MG63 (cell line): ENCODE results near the gene PDE6A. TPM values are rescaled to one million over a fixed set of nuclear protein-coding genes. Genes with fewer than 3 reads are reported as not detected.

Experiments used
- DNase-seq: peaks from one replicate; pipeline ENCODE4 v3.0.0-alpha.2; 2020
- H3K27me3 ChIP-seq: fragments of 250-450 bp; sonication (Bioruptor Pico); 2 replicates; pipeline ENCODE4 v1.5.1; 2020; ENCODE audit warnings: mild to moderate bottlenecking, moderate library complexity
- H3K36me3 ChIP-seq: fragments of 250-450 bp; sonication (Bioruptor Pico); 2 replicates; pipeline ENCODE4 v1.5.1; 2020; ENCODE audit warnings: mild to moderate bottlenecking, moderate library complexity
- H3K4me3 ChIP-seq: fragments of 250-450 bp; sonication (Bioruptor Pico); 2 replicates; pipeline ENCODE4 v1.5.1; 2020; ENCODE audit warnings: mild to moderate bottlenecking, moderate library complexity
- H3K9me3 ChIP-seq: fragments of 250-450 bp; sonication (Bioruptor Pico); 2 replicates; pipeline ENCODE4 v1.5.1; 2020; ENCODE audit warnings: mild to moderate bottlenecking, moderate library complexity
- total RNA-seq: library from RNA; depleted of rRNA; stranded (reverse); fragments of >200 nt; shearing (Covaris generic); gene quantifications from 2 replicates; pipeline ENCODE4 v1.2.3, GENCODE V29; 2014; ENCODE audit warnings: low replicate concordance

PDE6A gene
- total RNA-seq, 1 experiment from 2014 or later: not detected

GRCh38 chr5:149828161-149829011, 116.2 kb downstream of the PDE6A start:
- DNase-seq: peak; percentile 65
- Histone ChIP-seq H3K36me3 (no peaks in the 10 kb centered on the region), H3K4me3 (no peak overlapping the region), H3K27me3 (no peaks in the 10 kb centered on the region), H3K9me3 (no peaks in the 10 kb centered on the region)

- Histone ChIP-seq H3K4me3 (no peak overlapping the region), H3K27me3 (no peaks in the 10 kb centered on the region), H3K9me3 (no peaks in the 10 kb centered on the region), H3K36me3 (no peaks in the 10 kb centered on the region)
- DNase-seq: no peak
Observed at GRCh38 chr5:149827546-149827945, 117.0 kb downstream of the PDE6A start.

- H3K4me3 ChIP-seq: no peak overlapping the region
- H3K9me3 ChIP-seq: no peaks in the 10 kb centered on the region
- DNase-seq: no peak
- no peaks in the 10 kb centered on the region for H3K36me3 ChIP-seq
- H3K27me3 ChIP-seq: no peaks in the 10 kb centered on the region
Observed at GRCh38 chr5:149827086-149827485, 117.5 kb downstream of the PDE6A start.

GRCh38 chr5:149826574-149826973, 118.0 kb downstream of the PDE6A start:
- no peak for DNase-seq
- no peaks in the 10 kb centered on the region for H3K9me3 ChIP-seq
- no peak overlapping the region for H3K4me3 ChIP-seq
- H3K27me3 ChIP-seq: no peaks in the 10 kb centered on the region
- no peaks in the 10 kb centered on the region for H3K36me3 ChIP-seq

GRCh38 chr5:149824846-149825245, 119.7 kb downstream of the PDE6A start:
- Histone ChIP-seq H3K36me3 (no peaks in the 10 kb centered on the region), H3K9me3 (no peaks in the 10 kb centered on the region), H3K4me3 (no peak overlapping the region), H3K27me3 (no peaks in the 10 kb centered on the region)
- DNase-seq: no peak

- DNase-seq: no peak
- Histone ChIP-seq H3K9me3 (no peaks in the 10 kb centered on the region), H3K27me3 (no peaks in the 10 kb centered on the region), H3K36me3 (no peaks in the 10 kb centered on the region), H3K4me3 (no peak overlapping the region)
Observed at GRCh38 chr5:149824120-149824519, 120.5 kb downstream of the PDE6A start.

- Histone ChIP-seq H3K27me3 (no peaks in the 10 kb centered on the region), H3K36me3 (no peaks in the 10 kb centered on the region), H3K9me3 (no peaks in the 10 kb centered on the region), H3K4me3 (no peak overlapping the region)
- DNase-seq: no peak
Observed at GRCh38 chr5:149823375-149823774, 121.2 kb downstream of the PDE6A start.

GRCh38 chr5:149822301-149822700, 122.3 kb downstream of the PDE6A start:
- Histone ChIP-seq H3K27me3 (no peaks in the 10 kb centered on the region), H3K9me3 (no peaks in the 10 kb centered on the region), H3K4me3 (no peak overlapping the region)

GRCh38 chr5:149820536-149821510, 123.8 kb downstream of the PDE6A start:
- H3K9me3 ChIP-seq: no peaks in the 10 kb centered on the region
- no peaks in the 10 kb centered on the region for H3K36me3 ChIP-seq
- no peak for DNase-seq
- no peaks in the 10 kb centered on the region for H3K27me3 ChIP-seq
- H3K4me3 ChIP-seq: no peak overlapping the region

More at GRCh38 chr5:149822301-149822700, 122.3 kb downstream of the PDE6A start:
- DNase-seq: no peak
- no peaks in the 10 kb centered on the region for H3K36me3 ChIP-seq

- H3K9me3 ChIP-seq: no peaks in the 10 kb centered on the region
- H3K36me3 ChIP-seq: no peaks in the 10 kb centered on the region
- no peak for DNase-seq
- H3K27me3 ChIP-seq: no peaks in the 10 kb centered on the region
- no peak overlapping the region for H3K4me3 ChIP-seq
Observed at GRCh38 chr5:149820012-149820411, 124.6 kb downstream of the PDE6A start.

GRCh38 chr5:149818116-149818515, 126.5 kb downstream of the PDE6A start:
- no peak for DNase-seq
- H3K4me3 ChIP-seq: no peak overlapping the region
- H3K9me3 ChIP-seq: no peaks in the 10 kb centered on the region
- H3K27me3 ChIP-seq: no peaks in the 10 kb centered on the region
- no peaks in the 10 kb centered on the region for H3K36me3 ChIP-seq

- DNase-seq: no peak
- Histone ChIP-seq H3K27me3 (no peaks in the 10 kb centered on the region), H3K4me3 (no peak overlapping the region), H3K36me3 (no peaks in the 10 kb centered on the region), H3K9me3 (no peaks in the 10 kb centered on the region)
Observed at GRCh38 chr5:149817539-149818060, 127.0 kb downstream of the PDE6A start.

GRCh38 chr5:149816661-149817060, 127.9 kb downstream of the PDE6A start:
- no peak for DNase-seq
- no peaks in the 10 kb centered on the region for H3K27me3 ChIP-seq
- H3K4me3 ChIP-seq: no peak overlapping the region
- H3K9me3 ChIP-seq: no peaks in the 10 kb centered on the region
- no peaks in the 10 kb centered on the region for H3K36me3 ChIP-seq

GRCh38 chr5:149811453-149811852, 133.1 kb downstream of the PDE6A start:
- Histone ChIP-seq H3K9me3 (no peaks in the 10 kb centered on the region), H3K4me3 (no peak overlapping the region), H3K36me3 (no peaks in the 10 kb centered on the region), H3K27me3 (no peaks in the 10 kb centered on the region)
- no peak for DNase-seq

GRCh38 chr5:149810856-149811255, 133.7 kb downstream of the PDE6A start:
- Histone ChIP-seq H3K4me3 (no peak overlapping the region), H3K27me3 (no peaks in the 10 kb centered on the region), H3K36me3 (no peaks in the 10 kb centered on the region), H3K9me3 (no peaks in the 10 kb centered on the region)
- DNase-seq: no peak

GRCh38 chr5:149809931-149810691, 134.5 kb downstream of the PDE6A start:
- no peaks in the 10 kb centered on the region for H3K9me3 ChIP-seq
- no peak overlapping the region for H3K4me3 ChIP-seq
- no peaks in the 10 kb centered on the region for H3K27me3 ChIP-seq
- H3K36me3 ChIP-seq: no peaks in the 10 kb centered on the region
- no peak for DNase-seq
